Right renal pelvis (tissue), 4 donors: ENCODE results near the gene KIF5C. TPM values are rescaled to one million over a fixed set of nuclear protein-coding genes. Genes with fewer than 3 reads are reported as not detected.

Source experiments
- DNase-seq, 4 donors: peaks; one replicate each; pipeline ENCODE4 v3.0.0-alpha.2; 2013; ENCODE audit warnings: low read depth in 4 of 4, low spot score in 3 of 4, missing footprints in 1 of 4
- polyA plus RNA-seq, 4 donors: library from polyadenylated mRNA; unstranded; fragments of 120-200 nt; gene quantifications; one replicate each; pipeline ENCODE4 v1.2.1, GENCODE V29; 2013; ENCODE audit not compliant: insufficient read length in 4 of 4

Gene KIF5C
- polyA plus RNA-seq, 4 donors, result 4.2 to 7.8 (median 4.8) TPM

GRCh38 chr2:148922062-148922461 lies 47.0 kb downstream of the KIF5C start:
- no peak for DNase-seq

GRCh38 chr2:148922776-148923475 lies 47.9 kb downstream of the KIF5C start:
- no peak for DNase-seq

GRCh38 chr2:148924514-148925178 lies 49.6 kb downstream of the KIF5C start:
- no peak for DNase-seq

- peak; percentile 28 to 40 (median 36) for DNase-seq
Measured at GRCh38 chr2:148926291-148926961, 51.4 kb downstream of the KIF5C start.

GRCh38 chr2:148926981-148927401 lies 52.0 kb downstream of the KIF5C start:
- DNase-seq, result no peak

GRCh38 chr2:148928395-148928794 lies 53.4 kb downstream of the KIF5C start:
- no peak for DNase-seq

- DNase-seq, result no peak
Measured at GRCh38 chr2:148930046-148930775, 55.2 kb downstream of the KIF5C start.

GRCh38 chr2:148932536-148932935 lies 57.5 kb downstream of the KIF5C start:
- DNase-seq, result no peak

GRCh38 chr2:148933456-148933855 lies 58.4 kb downstream of the KIF5C start:
- no peak for DNase-seq

GRCh38 chr2:148935791-148936190 lies 60.8 kb downstream of the KIF5C start:
- no peak for DNase-seq

- DNase-seq, result no peak
Measured at GRCh38 chr2:148936857-148937450, 61.9 kb downstream of the KIF5C start.

- no peak for DNase-seq
Measured at GRCh38 chr2:148939271-148939670, 64.2 kb downstream of the KIF5C start.

GRCh38 chr2:148943097-148943496 lies 68.1 kb downstream of the KIF5C start:
- no peak for DNase-seq

- DNase-seq, result no peak
Measured at GRCh38 chr2:148944536-148944935, 69.5 kb downstream of the KIF5C start.

- no peak for DNase-seq
Measured at GRCh38 chr2:148947299-148947698, 72.3 kb downstream of the KIF5C start.

GRCh38 chr2:148948868-148949267 lies 73.8 kb downstream of the KIF5C start:
- no peak for DNase-seq

GRCh38 chr2:148949348-148949747 lies 74.3 kb downstream of the KIF5C start:
- no peak for DNase-seq

- no peak for DNase-seq
Measured at GRCh38 chr2:148952621-148953020, 77.6 kb downstream of the KIF5C start.

- DNase-seq, result no peak
Measured at GRCh38 chr2:148953426-148953825, 78.4 kb downstream of the KIF5C start.

GRCh38 chr2:148954536-148954935 lies 79.5 kb downstream of the KIF5C start:
- no peak for DNase-seq

GRCh38 chr2:148955798-148956197 lies 80.8 kb downstream of the KIF5C start:
- no peak for DNase-seq
